ENCODE results near the gene KCNK4. TPM values are rescaled to one million over a fixed set of nuclear protein-coding genes. Genes with fewer than 3 reads are reported as not detected.

KCNK4 gene
- total RNA-seq, 1 donor = not detected

GRCh38 chr11:64347193-64347867 is 56.2 kb downstream of the KCNK4 start:
- no peak for TF ChIP-seq CTCF (IDR thresholded peaks at IDR 0.05; ENCODE audit: insufficient read depth, low read depth, low read length)

GRCh38 chr11:64348383-64349024 is 57.4 kb downstream of the KCNK4 start:
- TF ChIP-seq CTCF (IDR thresholded peaks at IDR 0.05; ENCODE audit: insufficient read depth, low read depth, low read length) = no peak
- no peak overlapping the region for H3K4me3 ChIP-seq (ENCODE audit: low read depth, low read length)
- DNase-seq (ENCODE audit: low read depth) = no peak

More at GRCh38 chr11:64347193-64347867, 56.2 kb downstream of the KCNK4 start:
- DNase-seq (ENCODE audit: low read depth) = no peak
- H3K4me3 ChIP-seq (ENCODE audit: low read depth, low read length) = no peak overlapping the region

DNA sequence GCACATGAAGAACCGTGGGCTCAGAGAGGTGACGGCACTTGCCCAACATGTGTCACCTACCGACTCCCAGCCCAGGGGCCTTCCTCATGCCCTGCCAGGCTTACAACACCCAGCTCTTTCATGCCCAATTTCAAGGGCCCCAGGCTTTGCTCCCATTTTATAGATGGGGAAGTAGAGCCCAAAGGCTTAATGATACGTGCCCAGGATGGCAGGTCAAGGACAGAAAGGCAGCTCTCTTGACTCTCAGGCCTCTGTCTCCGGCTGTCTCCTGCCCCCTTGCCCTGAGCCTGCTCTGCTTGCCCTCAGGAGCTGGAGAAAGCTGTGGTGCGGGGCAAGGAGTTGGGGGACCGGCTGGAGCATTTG is 57.9 kb downstream of the KCNK4 start:
- TF ChIP-seq CTCF (IDR thresholded peaks at IDR 0.05; ENCODE audit: insufficient read depth, low read depth, low read length) = no peak
- no peak for DNase-seq (ENCODE audit: low read depth)
- H3K4me3 ChIP-seq (ENCODE audit: low read depth, low read length) = no peak overlapping the region

GRCh38 chr11:64349404-64349803 is 58.3 kb downstream of the KCNK4 start:
- TF ChIP-seq CTCF (IDR thresholded peaks at IDR 0.05; ENCODE audit: insufficient read depth, low read depth, low read length) = no peak
- no peak for DNase-seq (ENCODE audit: low read depth)
- no peak overlapping the region for H3K4me3 ChIP-seq (ENCODE audit: low read depth, low read length)

Small RNAs within 50 kb of the gene (small RNA-seq; reads per million reads assigned to genes)
- not detected for gene MIR7155
- gene RF00019 = not detected

Other genes with a start within 250 kb of the KCNK4 start
- 8.6 and 12.9 TPM in 2 replicates for gene MACROD1, start 125.2 kb upstream of the KCNK4 start, total RNA-seq
- 149 and 206 TPM in 2 replicates for gene STIP1, start 105.1 kb upstream of the KCNK4 start, total RNA-seq
- gene FERMT3, start 84.6 kb upstream of the KCNK4 start, total RNA-seq = 4.3 and 7.4 TPM in 2 replicates
- gene TRPT1, start 65.1 kb upstream of the KCNK4 start, total RNA-seq = 32.4 and 33.2 TPM in 2 replicates
- 43.6 and 80.5 TPM in 2 replicates for gene NUDT22, start 65.0 kb upstream of the KCNK4 start, total RNA-seq
- 6.5 and 9.3 TPM in 2 replicates for gene DNAJC4, start 60.8 kb upstream of the KCNK4 start, total RNA-seq
- 17.7 and 21.9 TPM in 2 replicates for gene VEGFB, start 56.7 kb upstream of the KCNK4 start, total RNA-seq
- 46.7 and 47.5 TPM in 2 replicates for gene FKBP2, start 50.2 kb upstream of the KCNK4 start, total RNA-seq
- 155 and 175 TPM in 2 replicates for gene PPP1R14B, start 44.4 kb upstream of the KCNK4 start, total RNA-seq
- gene PLCB3, start 39.8 kb upstream of the KCNK4 start, total RNA-seq = 53.8 and 66.5 TPM in 2 replicates
- 64.3 and 86.7 TPM in 2 replicates for gene BAD, start 6.6 kb upstream of the KCNK4 start, total RNA-seq
- 10.6 and 10.8 TPM in 2 replicates for gene GPR137, start 5.5 kb upstream of the KCNK4 start, total RNA-seq
- 0.32 TPM in 1 of 2 replicates, not detected in the other for gene CATSPERZ, start 9.1 kb downstream of the KCNK4 start, total RNA-seq
- 19.3 and 23.3 TPM in 2 replicates for gene ESRRA, start 14.2 kb downstream of the KCNK4 start, total RNA-seq
- gene TRMT112, start 26.3 kb downstream of the KCNK4 start, total RNA-seq = 144 and 155 TPM in 2 replicates
- 211 and 230 TPM in 2 replicates for gene PRDX5, start 26.8 kb downstream of the KCNK4 start, total RNA-seq
- gene CCDC88B, start 48.9 kb downstream of the KCNK4 start, total RNA-seq = 1.7 and 3.5 TPM in 2 replicates
- 35.8 and 48.0 TPM in 2 replicates for gene RPS6KA4, start 67.9 kb downstream of the KCNK4 start, total RNA-seq

Measured in fibroblast of villous mesenchyme (primary cell).